Lung (tissue), 12 donors: ENCODE measurements around the gene ADGRV1. TPM values are rescaled to one million over a fixed set of nuclear protein-coding genes. Genes with fewer than 3 reads are reported as not detected.
A peak's percentile ranks its signal among the peaks of the same experiment; 100 is the strongest.

Experiments
- ATAC-seq: fragments of 200-7000 bp; cut with Tn5 transposase; one replicate; pipeline ENCODE4 v1.9.1; 2020; ENCODE audit warnings: moderate number of reproducible peaks; ENCODE audit not compliant: insufficient read depth, low FRiP score
- DNase-seq, 3 donors: peaks; one replicate each; pipeline ENCODE4 v3.0.0-alpha.2; 2013 to 2017
- H3K27ac ChIP-seq, 2 donors: one replicate each; pipeline ENCODE4 v1.5.1; 2013; ENCODE audit warnings: mild to moderate bottlenecking in 2 of 2, moderate library complexity in 2 of 2, control low read depth in 1 of 2, inconsistent platforms in 1 of 2, low read depth in 1 of 2, low read length in 1 of 2
- H3K27me3 ChIP-seq, 3 donors: one replicate each; pipeline ENCODE4 v1.5.1; 2013; ENCODE audit warnings: low read length in 2 of 3; ENCODE audit not compliant: control insufficient read depth in 3 of 3, insufficient read depth in 3 of 3
- H3K36me3 ChIP-seq, 4 donors: one replicate each; pipeline ENCODE4 v1.5.1; 2013; ENCODE audit warnings: low read length in 4 of 4, mild to moderate bottlenecking in 1 of 4, moderate library complexity in 1 of 4; ENCODE audit not compliant: control insufficient read depth in 4 of 4, insufficient read depth in 4 of 4
- H3K4me1 ChIP-seq, 5 donors: one replicate each; pipeline ENCODE4 v1.5.1; 2013; ENCODE audit warnings: low read length in 5 of 5, mild to moderate bottlenecking in 2 of 5, moderate library complexity in 1 of 5; ENCODE audit not compliant: control insufficient read depth in 5 of 5, insufficient read depth in 5 of 5
- H3K4me3 ChIP-seq: one replicate; pipeline ENCODE4 v1.5.1; 2013; ENCODE audit warnings: mild to moderate bottlenecking, control low read depth, moderate library complexity
- H3K9ac ChIP-seq, 2 donors: one replicate each; pipeline ENCODE4 v1.5.1; 2013; ENCODE audit warnings: low read length in 2 of 2, control low read depth in 1 of 2; ENCODE audit not compliant: insufficient read depth in 1 of 2
- H3K9me3 ChIP-seq, 4 donors: one replicate each; pipeline ENCODE4 v1.5.1; 2013; ENCODE audit warnings: low read length in 3 of 4, mild to moderate bottlenecking in 1 of 4, moderate library complexity in 1 of 4; ENCODE audit not compliant: control insufficient read depth in 4 of 4, insufficient read depth in 3 of 4
- CTCF ChIP-seq: IDR thresholded peaks from 2 replicates; pipeline ENCODE4 v1.5.1; 2012; ENCODE audit warnings: mild to moderate bottlenecking; ENCODE audit errors: control extremely low read depth, extremely low read depth
- WGBS, 2 donors: extraction: QIAGEN DNeasy Blood & Tissue Kit; methylation state at CpG; one replicate each; pipeline ENCODE4 v1.1.7; 2013; 5-methylcytosine and 5-hydroxymethylcytosine counted together
- polyA plus RNA-seq, 2 donors: library from polyadenylated mRNA; stranded (reverse); fragments of 200-250 nt; gene quantifications; one replicate each; pipeline ENCODE4 v1.2.1, GENCODE V29; 2013
- total RNA-seq, 2 donors: library from RNA; depleted of rRNA in 1 of 2; stranded (reverse); fragments of >200 nt in 1 of 2; gene quantifications; one replicate each; pipeline ENCODE4 v1.2.1, GENCODE V29; 2014 to 2021
- donor health status: control.
- donor health status: control.
- donor health status: Bipolar disorder and iron deficiency.
- donor health status: healthy.
- donor health status: DM: yes; HTN: yes; CAD: no.

Gene ADGRV1
- total and polyA plus RNA-seq, 4 donors = 3.6 to 66.2 (median 28.2) TPM

GRCh38 chr5:90529194-90529938, 29.2 kb upstream of the ADGRV1 start, which contains the start of gene LYSMD3:
TSS of gene LYSMD3 (minus strand) at chr5:90529584. CDS start at chr5:90525289, 4,295 bp downstream.
- Histone ChIP-seq H3K27me3 (peaks cover 0 to 9% (median 3%) of the 10 kb centered on the region in 3 donors), H3K9ac (peak within 1 kb of the TSS; percentile 90 to 95), H3K4me1 (peaks cover 0 to 17% (median 3%) of the 10 kb centered on the region in 5 donors), H3K4me3 (peak within 1 kb of the TSS; percentile 97), H3K36me3 (peaks cover 0 to 5% (median 4%) of the 10 kb centered on the region in 4 donors), H3K9me3 (no peaks in the 10 kb centered on the region), H3K27ac (peak within 1 kb of the TSS; percentile 98)
- WGBS, 2 donors = 0 to 1% methylated on average over 55 to 64 of the region's 64 CpGs
- ATAC-seq = peak; percentile 100
- no peak for TF ChIP-seq CTCF
- peak; percentile 98 to 99 (median 98) for DNase-seq

GRCh38 chr5:90529939-90530677, 28.5 kb upstream of the ADGRV1 start:
- peak overlapping the region; percentile 90 to 97 for H3K27ac ChIP-seq

GRCh38 chr5:90530736-90531487, 27.7 kb upstream of the ADGRV1 start:
- ATAC-seq = no peak
- 49 to 61% methylated on average over 9 of the region's 9 CpGs for WGBS, 2 donors
- Histone ChIP-seq H3K36me3 (no peaks in the 10 kb centered on the region), H3K9ac (peak overlapping the region in 1 of 2 donors; percentile 48), H3K9me3 (no peaks in the 10 kb centered on the region), H3K27me3 (peaks cover 0 to 9% (median 3%) of the 10 kb centered on the region in 3 donors), H3K27ac (no peak overlapping the region), H3K4me1 (peaks cover 0 to 17% (median 3%) of the 10 kb centered on the region in 5 donors), H3K4me3 (no peak overlapping the region)
- DNase-seq = peak in 2 of 3 donors; percentile 24 to 29
- no peak for TF ChIP-seq CTCF

More at GRCh38 chr5:90529939-90530677, 28.5 kb upstream of the ADGRV1 start:
- Histone ChIP-seq H3K9ac (peak overlapping the region in 1 of 2 donors; percentile 93), H3K9me3 (no peaks in the 10 kb centered on the region), H3K4me3 (peak overlapping the region; percentile 93), H3K4me1 (peaks cover 0 to 17% (median 3%) of the 10 kb centered on the region in 5 donors), H3K27me3 (peaks cover 0 to 9% (median 3%) of the 10 kb centered on the region in 3 donors), H3K36me3 (peaks cover 0 to under 1% (median under 1%) of the 10 kb centered on the region in 4 donors)
- DNase-seq = peak; percentile 72 to 90 (median 89)
- peak; percentile 55 for TF ChIP-seq CTCF
- 7 to 9% methylated on average over 13 of the region's 13 CpGs for WGBS, 2 donors
- ATAC-seq = peak; percentile 70
